HG02759 (cell line): ENCODE data around the gene ADAM23.

Experiments used
- ATAC-seq: cut with Tn5 transposase; IDR thresholded peaks from one replicate; pipeline ENCODE4 v1.9.1; 2021; ENCODE audit warnings: mild to moderate bottlenecking, moderate library complexity; ENCODE audit not compliant: unreplicated experiment

The ADAM23 gene

GRCh38 chr2:206558492-206558891 is 115.2 kb downstream of the ADAM23 start:
- no peak for ATAC-seq

- no peak for ATAC-seq
Measured at GRCh38 chr2:206561962-206562361, 118.6 kb downstream of the ADAM23 start.

GRCh38 chr2:206562375-206562774 is 119.0 kb downstream of the ADAM23 start:
- no peak for ATAC-seq

GRCh38 chr2:206563374-206563773 is 120.0 kb downstream of the ADAM23 start:
- no peak for ATAC-seq

GRCh38 chr2:206565666-206566065 is 122.3 kb downstream of the ADAM23 start:
- no peak for ATAC-seq

- ATAC-seq = no peak
Measured at GRCh38 chr2:206569470-206569869, 126.1 kb downstream of the ADAM23 start.

- no peak for ATAC-seq
Measured at GRCh38 chr2:206570199-206570598, 126.9 kb downstream of the ADAM23 start.

- no peak for ATAC-seq
Measured at GRCh38 chr2:206572725-206573124, 129.4 kb downstream of the ADAM23 start.

- ATAC-seq = no peak
Measured at GRCh38 chr2:206573793-206574192, 130.5 kb downstream of the ADAM23 start.

- ATAC-seq = no peak
Measured at GRCh38 chr2:206584323-206585116, 141.2 kb downstream of the ADAM23 start.

- ATAC-seq = no peak
Measured at GRCh38 chr2:206585335-206585734, 142.0 kb downstream of the ADAM23 start.

GRCh38 chr2:206586609-206587008 is 143.3 kb downstream of the ADAM23 start:
- no peak for ATAC-seq

GRCh38 chr2:206597717-206598218 is 154.4 kb downstream of the ADAM23 start:
- no peak for ATAC-seq

GRCh38 chr2:206603243-206603642 is 159.9 kb downstream of the ADAM23 start:
- ATAC-seq = no peak

GRCh38 chr2:206610451-206610850 is 167.1 kb downstream of the ADAM23 start:
- no peak for ATAC-seq

GRCh38 chr2:206611191-206611590 is 167.9 kb downstream of the ADAM23 start:
- ATAC-seq = no peak

- ATAC-seq = no peak
Measured at GRCh38 chr2:206611736-206612135, 168.4 kb downstream of the ADAM23 start.

- no peak for ATAC-seq
Measured at GRCh38 chr2:206614811-206615210, 171.5 kb downstream of the ADAM23 start.

GRCh38 chr2:206615417-206616089 is 172.2 kb downstream of the ADAM23 start:
- no peak for ATAC-seq

GRCh38 chr2:206616151-206616550 is 172.8 kb downstream of the ADAM23 start:
- no peak for ATAC-seq

GRCh38 chr2:206619011-206619410 is 175.7 kb downstream of the ADAM23 start:
- no peak for ATAC-seq

GRCh38 chr2:206626108-206626507 is 182.8 kb downstream of the ADAM23 start:
- ATAC-seq = no peak
